ENCODE results near the gene TTC33. TPM values are rescaled to one million over a fixed set of nuclear protein-coding genes. Genes with fewer than 3 reads are reported as not detected.
"Not testable (repeated sequence)": the region's sequence is repeated elsewhere in the genome, so short reads cannot be mapped to it uniquely, and the experiment has no call there.

The TTC33 gene
- total RNA-seq, 1 experiment from 2014 or later, result 27.6 TPM

- no peak for DNase-seq (ENCODE audit: low spot score)
Measured at GRCh38 chr5:40653221-40654022, 102.3 kb downstream of the TTC33 start.

- DNase-seq (ENCODE audit: low spot score), result no peak
Measured at GRCh38 chr5:40652441-40653220, 103.1 kb downstream of the TTC33 start.

- DNase-seq (ENCODE audit: low spot score), result no peak
Measured at GRCh38 chr5:40651201-40651600, 104.6 kb downstream of the TTC33 start.

- DNase-seq (ENCODE audit: low spot score), result no peak
Measured at GRCh38 chr5:40649463-40650030, 106.2 kb downstream of the TTC33 start.

GRCh38 chr5:40648150-40648549 is 107.6 kb downstream of the TTC33 start:
- no peak for DNase-seq (ENCODE audit: low spot score)

GRCh38 chr5:40646266-40646665 is 109.5 kb downstream of the TTC33 start:
- no peak for DNase-seq (ENCODE audit: low spot score)

- DNase-seq (ENCODE audit: low spot score), result not testable (repeated sequence)
Measured at GRCh38 chr5:40639531-40639930, 116.2 kb downstream of the TTC33 start.

- DNase-seq (ENCODE audit: low spot score), result no peak
Measured at GRCh38 chr5:40634593-40634992, 121.2 kb downstream of the TTC33 start.

GRCh38 chr5:40634154-40634553 is 121.6 kb downstream of the TTC33 start:
- no peak for DNase-seq (ENCODE audit: low spot score)

- DNase-seq (ENCODE audit: low spot score), result no peak
Measured at GRCh38 chr5:40631236-40631635, 124.5 kb downstream of the TTC33 start.

GRCh38 chr5:40630126-40630525 is 125.6 kb downstream of the TTC33 start:
- DNase-seq (ENCODE audit: low spot score), result no peak

- DNase-seq (ENCODE audit: low spot score), result no peak
Measured at GRCh38 chr5:40628407-40628806, 127.4 kb downstream of the TTC33 start.

GRCh38 chr5:40627706-40628105 is 128.1 kb downstream of the TTC33 start:
- DNase-seq (ENCODE audit: low spot score), result no peak

- DNase-seq (ENCODE audit: low spot score), result no peak
Measured at GRCh38 chr5:40626801-40627200, 129.0 kb downstream of the TTC33 start.

GRCh38 chr5:40623480-40624420 is 132.0 kb downstream of the TTC33 start:
- DNase-seq (ENCODE audit: low spot score), result no peak

GRCh38 chr5:40622463-40623252 is 133.1 kb downstream of the TTC33 start:
- no peak for DNase-seq (ENCODE audit: low spot score)

- no peak for DNase-seq (ENCODE audit: low spot score)
Measured at GRCh38 chr5:40619421-40619820, 136.3 kb downstream of the TTC33 start.

- no peak for DNase-seq (ENCODE audit: low spot score)
Measured at GRCh38 chr5:40618926-40619325, 136.8 kb downstream of the TTC33 start.

GRCh38 chr5:40616781-40617180 is 139.0 kb downstream of the TTC33 start:
- no peak for DNase-seq (ENCODE audit: low spot score)

GRCh38 chr5:40615586-40616170 is 140.1 kb downstream of the TTC33 start:
- DNase-seq (ENCODE audit: low spot score), result no peak
